GM18508 (cell line): ENCODE data around the gene ARF5.

Source experiments
- ATAC-seq: cut with Tn5 transposase; IDR thresholded peaks from one replicate; pipeline ENCODE4 v1.9.1; 2021; ENCODE audit warnings: moderate number of reproducible peaks; ENCODE audit not compliant: insufficient read depth, unreplicated experiment

The ARF5 gene

DNA sequence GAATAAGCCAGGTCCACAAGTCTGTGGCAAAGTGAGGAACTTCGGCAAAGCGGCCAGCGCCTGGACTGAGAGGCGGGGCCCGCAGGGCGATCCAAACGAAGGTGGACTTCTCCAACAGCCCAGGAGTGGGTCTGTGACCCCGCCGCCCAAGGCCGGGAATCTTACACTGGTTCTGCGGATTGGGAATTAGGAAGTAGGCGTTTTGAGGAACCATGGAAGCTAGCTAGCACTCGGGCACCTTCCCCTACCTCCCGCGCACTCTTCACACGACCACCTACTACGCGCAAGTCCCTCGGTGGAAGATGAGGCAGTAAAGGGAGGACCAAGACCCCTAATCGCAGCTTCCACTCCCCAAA lies 570 bp upstream of the ARF5 start:
- ATAC-seq = no peak

DNA sequence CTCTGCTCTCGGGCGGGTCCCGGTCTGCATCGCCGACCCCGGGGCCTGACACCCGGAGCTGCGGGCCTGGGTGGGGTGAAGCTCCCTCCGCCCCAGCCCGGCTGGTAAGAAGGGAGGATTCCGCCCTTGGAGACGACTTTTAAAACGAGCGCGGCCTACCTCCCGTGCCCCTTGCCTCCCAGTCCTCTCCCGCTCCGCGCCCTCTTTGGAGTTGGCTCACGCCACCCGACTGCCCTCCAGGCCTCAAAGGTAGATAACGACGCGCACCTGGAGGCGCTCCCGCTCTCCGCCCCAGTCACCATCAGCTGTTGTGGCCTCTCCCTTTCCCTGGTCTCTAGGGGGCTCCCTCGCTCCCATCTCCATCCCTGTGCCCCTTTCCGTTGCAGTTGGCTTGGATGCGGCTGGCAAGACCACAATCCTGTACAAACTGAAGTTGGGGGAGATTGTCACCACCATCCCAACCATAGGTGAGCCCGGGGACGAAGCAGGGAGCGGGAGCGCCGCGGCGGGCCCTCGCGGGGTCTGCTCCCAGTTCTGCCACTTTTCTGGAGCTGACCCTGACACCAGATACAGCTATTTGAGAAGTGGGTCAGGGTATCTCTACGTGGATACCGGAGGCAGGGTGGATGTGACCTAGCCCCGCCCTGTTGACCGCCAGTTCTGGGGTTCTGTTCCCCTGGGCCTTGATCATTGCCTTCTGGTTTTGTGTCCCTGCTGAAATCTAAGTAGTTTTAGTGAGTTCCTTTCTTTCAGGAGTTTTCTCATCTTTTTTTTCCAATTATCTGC lies 679 bp downstream of the ARF5 start:
- ATAC-seq = peak; percentile 2

DNA sequence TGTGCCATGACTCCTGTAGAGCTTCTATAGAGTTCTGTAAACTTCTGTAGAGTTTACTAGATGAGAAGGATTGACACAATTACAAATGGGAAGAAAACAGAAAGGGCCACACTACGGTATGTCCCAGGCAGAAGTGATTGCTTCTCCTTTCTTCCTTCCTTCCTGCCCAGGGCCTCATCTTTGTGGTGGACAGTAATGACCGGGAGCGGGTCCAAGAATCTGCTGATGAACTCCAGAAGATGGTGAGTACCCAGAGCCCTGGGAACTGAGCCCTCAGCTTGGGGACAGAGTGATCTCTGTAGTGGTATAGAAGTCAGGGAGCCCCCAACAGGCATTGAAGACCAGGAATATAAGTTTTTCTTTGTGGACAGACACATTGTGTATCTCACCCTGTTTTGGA lies 1.7 kb downstream of the ARF5 start:
- no peak for ATAC-seq

DNA sequence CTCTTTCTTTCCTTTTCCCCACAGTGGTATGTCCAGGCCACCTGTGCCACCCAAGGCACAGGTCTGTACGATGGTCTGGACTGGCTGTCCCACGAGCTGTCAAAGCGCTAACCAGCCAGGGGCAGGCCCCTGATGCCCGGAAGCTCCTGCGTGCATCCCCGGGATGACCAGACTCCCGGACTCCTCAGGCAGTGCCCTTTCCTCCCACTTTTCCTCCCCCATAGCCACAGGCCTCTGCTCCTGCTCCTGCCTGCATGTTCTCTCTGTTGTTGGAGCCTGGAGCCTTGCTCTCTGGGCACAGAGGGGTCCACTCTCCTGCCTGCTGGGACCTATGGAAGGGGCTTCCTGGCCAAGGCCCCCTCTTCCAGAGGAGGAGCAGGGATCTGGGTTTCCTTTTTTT lies 3.0 kb downstream of the ARF5 start:
- ATAC-seq = no peak

DNA sequence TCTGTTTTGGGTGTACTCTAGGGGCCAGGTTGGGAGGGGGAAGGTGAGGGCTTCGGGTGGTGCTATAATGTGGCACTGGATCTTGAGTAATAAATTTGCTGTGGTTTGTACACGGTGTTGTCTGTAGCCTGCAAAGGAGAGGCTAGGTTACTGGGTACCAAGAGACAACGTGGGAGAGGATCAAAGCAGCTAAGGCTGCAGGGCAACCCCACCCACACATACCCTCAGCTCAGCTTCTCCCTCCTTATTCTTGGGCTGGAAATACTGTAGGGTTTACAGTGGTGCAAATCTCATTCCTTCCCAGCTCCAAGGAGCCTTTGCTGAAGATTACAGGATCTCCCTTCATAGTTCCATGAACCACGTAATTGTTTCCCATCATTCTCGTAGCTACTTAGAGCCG lies 3.4 kb downstream of the ARF5 start:
- ATAC-seq = no peak

DNA sequence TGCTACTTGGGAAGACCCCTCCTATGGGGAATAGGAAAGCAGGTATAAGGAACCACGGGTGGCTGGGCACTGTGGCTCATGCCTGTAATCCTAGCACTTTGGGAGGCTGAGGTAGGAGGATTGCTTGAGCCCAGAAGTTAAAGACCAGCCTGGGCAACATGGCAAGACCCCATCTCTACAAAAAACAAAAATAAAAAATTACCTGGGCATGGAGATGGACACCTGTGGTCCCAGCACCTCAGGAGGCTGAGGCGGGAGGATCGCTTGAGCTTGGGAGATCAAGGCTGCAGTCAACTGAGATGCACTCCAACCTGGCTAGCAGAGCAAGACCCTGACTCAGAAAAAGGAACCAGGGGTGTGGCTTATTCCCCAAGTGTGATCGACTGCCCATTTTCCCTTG lies 4.3 kb downstream of the ARF5 start:
- ATAC-seq = no peak

DNA sequence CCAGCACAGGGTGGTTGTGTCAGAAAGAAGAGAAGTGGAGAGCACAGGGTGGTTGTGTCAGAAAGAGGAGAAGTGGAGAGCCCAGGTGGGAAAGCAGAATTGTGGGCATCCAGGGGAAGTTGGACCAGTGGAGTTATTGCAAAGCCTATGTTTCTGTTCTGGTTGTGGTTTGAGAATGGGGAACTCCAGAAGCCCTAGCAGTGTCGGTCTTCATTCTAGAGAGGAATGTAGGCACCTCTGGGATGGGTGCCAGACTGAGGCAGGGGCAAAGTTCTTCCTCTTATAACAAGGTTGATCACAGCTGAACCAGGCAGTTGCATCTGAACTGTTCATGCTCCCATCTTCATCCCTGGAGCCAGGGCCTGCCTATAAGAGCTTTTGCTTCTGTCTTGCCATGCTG lies 6.3 kb downstream of the ARF5 start:
- ATAC-seq = no peak

DNA sequence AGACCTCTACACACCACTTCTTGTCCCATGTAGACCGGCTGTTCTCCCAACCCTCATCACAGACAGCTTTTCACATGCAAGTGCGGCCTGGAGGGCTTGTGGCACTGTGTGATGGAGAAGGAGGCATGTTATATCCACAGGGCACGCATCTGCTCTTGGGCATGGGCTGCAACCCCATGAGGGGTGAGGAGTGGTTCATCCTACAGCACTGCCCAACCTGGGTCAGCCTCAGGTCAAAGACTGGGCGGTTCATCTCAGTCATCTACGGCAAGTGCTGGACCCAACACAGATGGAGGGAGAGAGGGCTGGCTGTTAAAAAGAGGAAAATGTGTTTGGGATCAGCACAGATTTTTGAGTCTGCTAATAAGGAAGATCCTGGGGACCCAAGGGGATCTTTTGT lies 7.5 kb downstream of the ARF5 start:
- no peak for ATAC-seq

DNA sequence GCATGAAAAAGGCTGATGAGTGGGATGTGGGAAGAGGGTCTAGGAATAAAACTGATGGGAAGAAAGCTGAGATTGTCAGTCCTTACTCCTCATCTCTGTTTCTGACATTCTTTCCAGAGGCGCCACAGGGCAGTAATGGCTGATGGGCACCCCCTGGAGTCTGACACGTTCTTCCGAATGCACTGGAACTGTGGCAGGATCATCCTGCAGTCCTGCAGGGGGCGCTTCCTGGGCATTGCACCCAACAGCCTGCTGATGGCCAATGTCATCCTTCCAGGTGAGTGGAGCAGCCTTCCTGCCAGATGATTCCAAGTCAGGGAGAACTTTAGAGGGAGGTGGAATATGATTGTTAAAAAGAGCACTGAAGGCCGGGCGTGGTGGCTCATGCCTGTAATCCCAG lies 10.1 kb downstream of the ARF5 start:
- ATAC-seq = no peak

DNA sequence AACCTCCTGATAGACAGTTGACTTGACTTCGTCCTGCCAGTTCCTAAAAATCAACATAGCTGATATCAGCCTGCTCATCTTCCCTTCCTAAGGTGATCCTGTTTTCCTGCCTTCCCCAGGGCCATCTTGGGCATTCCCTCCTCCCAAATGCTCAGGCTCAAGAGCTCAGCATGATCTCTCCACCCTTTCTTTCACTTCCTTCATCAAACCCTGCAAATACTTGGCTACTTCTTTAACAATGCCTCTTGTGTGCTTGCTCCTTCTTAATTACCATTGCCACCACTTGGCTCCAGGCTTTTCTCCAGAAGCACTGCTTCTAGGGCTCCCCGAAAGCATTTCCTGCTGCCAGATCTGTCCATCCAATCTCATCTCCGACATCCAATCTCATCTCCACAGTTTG lies 12.7 kb downstream of the ARF5 start:
- ATAC-seq = no peak

DNA sequence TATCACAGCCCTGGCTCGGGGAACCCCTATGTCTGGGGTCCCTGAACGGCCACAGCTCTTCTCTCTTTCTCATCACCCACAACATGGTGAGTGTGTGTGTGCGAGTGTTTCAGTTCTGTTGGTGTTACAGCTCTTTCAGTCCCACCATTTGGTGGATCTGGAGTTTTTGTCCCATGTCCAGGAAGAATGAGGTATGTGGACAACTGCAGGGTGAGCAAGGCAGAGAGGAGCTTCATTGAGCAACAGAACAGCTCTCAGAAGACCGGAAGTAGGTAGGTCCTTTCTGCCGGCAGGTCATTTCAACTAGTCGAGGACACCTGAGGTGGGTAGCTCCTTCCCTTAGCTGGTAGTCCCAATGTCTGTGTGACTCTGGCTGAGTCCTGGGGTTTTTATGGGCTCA lies 20.2 kb downstream of the ARF5 start:
- ATAC-seq = no peak

DNA sequence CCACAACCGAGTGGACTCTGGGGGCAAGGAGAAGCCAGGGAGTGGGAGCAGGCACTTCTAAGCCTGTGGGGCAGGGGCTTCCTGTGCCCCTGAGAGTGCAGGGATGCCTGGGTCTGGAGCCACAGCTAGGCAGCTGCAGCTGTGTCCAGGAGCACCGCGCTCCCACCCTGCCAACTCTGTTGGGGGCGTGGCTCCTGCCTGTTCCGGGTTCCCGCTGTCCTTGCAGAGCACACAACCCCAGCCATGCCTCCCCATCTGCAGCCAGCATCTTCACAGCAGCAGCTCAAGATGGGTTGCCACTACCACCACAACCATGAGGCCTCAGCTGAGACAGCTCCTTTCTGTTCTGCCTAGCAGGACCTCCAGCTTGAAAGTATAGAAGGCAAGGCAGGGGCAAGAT lies 21.1 kb downstream of the ARF5 start:
- no peak for ATAC-seq

DNA sequence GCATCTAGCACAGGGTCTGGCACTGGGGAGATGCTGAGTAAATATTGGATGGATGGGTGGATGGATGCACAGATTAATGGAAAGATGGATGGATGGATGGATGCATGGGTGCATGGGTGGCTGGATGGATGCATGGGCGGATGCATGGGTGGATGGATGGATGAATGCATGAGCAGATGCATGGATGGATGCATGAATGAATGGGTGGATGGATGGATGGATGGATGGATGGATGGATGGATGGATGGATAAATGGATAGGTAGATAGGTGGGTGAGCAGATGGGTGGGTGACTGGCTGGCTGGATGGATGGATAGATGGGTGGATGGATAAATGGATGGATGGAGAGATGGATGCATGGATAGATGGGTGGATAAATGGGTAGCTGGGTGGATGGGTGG lies 24.1 kb downstream of the ARF5 start:
- no peak for ATAC-seq

DNA sequence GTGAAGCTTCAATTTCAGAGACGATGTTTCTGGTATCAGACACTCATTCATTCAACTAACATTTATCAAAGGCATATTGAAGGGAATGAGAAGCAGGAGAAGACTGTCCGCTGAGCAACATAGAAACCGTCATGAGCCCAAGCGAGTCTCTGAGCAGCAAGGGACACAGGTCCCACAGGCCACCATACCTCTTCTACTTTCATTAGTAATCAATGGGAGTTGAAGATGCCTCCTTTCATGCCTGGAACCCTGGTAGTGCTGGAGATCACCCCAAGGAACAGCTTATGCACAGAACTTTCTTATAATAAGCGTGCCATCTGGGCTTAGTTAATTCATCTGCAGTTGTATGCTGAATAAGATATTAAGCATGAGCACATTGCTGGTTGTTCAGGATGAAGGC lies 28.5 kb downstream of the ARF5 start:
- no peak for ATAC-seq

DNA sequence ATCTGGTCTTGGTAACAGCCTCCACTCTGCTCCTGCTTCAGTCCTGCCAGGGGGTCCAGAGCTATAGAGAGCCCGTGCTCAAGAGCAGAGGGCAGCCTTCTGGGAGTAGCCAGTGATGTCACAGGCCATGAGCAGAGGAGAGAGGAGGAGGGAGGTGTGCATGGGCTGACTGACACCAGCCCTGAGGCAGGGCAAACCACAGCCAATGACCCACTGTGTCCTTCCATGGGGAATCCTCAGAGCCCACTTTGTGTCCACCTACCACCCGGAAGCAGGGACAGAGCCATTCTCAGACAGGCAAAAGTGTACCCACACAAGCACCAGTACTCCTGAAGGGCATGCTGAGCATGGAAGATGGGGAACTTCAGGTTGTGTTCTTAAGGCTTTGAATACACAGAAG lies 29.8 kb downstream of the ARF5 start, which contains the start of gene PAX4:
TSS of gene PAX4 (minus strand) at position 101 of the 400 bp plus-strand sequence. CDS start 2,214 bp downstream, outside the sequence.
- ATAC-seq = no peak

DNA sequence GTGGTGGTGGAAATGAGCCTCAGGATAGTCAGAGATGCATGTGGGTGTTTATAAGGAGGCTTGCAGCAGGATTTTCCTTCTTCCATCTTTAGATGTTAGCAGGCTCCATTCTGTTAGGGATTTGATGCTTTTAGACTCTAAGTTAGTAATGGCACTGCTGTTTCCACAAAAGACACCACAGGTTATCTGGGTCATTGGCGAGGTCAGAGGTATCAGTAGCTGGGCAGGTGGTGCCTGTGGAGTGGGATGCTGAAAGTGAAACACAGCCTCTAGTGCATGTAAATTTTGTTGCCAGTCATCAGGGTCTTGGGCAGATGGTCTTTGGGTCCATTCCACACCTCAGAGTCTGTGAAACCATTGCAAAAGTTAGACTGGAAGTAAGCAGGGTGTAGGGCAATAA lies 30.6 kb downstream of the ARF5 start:
- no peak for ATAC-seq

DNA sequence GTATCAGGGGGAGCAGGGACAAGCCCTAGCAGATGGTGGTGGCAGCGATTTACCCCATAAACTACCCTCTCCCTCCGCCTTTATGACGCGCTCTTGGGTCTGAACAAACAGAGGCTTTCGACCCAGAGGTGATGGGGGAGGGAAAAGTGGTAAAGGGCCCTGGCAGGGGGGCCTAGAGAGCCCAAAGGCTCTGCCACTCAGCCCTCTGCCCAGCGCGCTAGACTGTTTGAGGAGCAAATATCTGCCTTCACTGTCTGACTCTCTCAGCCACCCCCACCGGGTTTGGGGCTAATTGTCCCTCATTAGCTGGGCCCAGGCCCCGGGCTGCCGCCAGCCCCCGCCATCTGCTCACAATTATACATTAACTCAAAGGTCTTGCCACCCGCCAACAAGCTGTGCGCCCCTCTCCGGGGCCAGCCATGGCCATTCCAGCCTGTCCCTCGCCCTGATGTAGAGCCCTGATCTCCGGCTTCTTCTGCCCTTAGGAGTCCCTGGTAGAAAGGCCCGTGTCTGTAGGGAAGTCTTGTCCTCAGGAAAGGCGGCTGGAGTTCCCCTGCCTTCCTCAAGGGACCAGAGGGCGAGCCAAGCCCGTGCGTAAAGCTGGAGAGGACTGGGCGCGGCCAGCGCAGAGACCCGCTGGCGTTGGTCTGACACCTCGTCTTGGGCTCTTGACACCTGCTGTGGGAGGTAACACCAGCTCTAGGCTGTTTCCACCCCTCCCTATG lies 31.6 kb downstream of the ARF5 start:
- ATAC-seq = no peak

DNA sequence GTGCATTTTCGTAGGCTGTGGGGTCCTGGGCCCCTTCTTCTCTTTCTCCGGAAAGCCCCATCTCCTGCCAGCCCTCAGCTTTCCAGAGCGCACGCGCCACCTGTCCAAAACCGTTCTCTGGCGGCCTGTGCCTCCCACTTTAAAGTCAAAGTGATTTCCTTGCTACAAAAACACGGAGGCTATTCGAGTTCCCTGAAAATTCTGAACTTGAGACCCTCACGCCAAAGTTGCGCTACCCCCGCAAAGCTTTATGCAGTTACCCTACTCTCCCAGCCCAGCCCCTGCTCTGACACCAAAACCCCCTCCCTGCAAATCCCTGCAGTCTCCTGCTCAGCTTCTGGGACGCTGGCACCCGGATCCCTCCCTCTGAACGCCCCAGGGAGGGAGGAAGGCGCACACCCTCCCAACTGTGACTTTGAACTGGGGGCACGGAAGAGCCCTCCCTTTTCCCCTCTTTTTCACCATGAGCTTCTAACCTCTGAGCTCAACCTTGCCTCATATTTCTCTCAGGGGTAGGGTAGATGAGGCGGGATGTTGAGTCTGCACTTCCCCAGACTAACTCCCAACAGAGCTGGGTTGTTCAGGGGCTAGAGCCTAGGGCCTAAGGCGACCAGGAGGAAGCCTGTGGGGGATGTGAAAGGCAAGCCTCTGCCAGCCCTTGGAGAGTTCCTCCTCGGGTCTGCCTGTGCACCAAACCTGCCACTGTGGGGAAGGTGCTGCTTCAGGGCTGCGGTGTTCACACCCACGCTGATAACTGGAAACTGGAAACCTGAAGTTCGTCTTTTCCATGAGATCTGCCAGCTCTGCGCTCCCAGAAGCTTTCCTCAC lies 32.4 kb downstream of the ARF5 start:
- ATAC-seq = no peak

DNA sequence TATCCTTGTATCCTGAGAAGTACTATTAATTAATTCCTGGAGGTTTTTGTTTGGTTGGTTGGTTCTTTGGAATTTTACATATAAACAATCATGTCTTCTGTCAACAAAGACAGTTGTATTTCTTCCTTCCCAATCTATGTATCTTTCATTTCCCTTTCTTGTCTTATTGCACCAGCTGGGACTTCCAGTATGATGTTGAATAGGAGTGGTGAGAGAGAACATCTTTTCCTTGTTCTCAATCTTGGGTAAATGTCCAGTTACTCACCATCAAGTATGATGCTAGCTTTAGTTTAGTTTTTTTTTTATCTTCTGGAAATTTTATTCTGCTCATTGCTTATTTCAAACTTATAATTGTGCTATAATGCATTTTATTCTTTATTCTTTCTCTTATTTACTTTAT lies 37.1 kb downstream of the ARF5 start:
- no peak for ATAC-seq

DNA sequence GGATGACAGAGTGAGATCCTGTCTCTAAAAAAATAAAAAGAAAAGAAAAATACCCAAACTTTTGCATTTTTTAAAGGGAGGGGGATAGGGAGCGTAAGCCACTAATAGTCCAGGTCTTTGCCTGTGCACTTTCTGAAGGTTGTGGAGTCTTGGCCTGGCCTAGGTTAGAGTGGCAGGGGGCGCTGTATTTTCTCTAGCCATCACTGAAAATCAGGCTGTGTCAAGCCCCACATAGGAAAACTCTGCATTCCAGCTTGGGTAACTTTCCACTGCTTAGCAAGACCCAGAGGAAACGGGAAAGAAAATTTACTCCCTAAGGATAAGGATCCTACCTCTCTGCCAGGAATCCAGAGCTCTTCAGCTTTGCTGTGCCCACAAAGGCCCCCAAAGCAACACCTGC lies 40.2 kb downstream of the ARF5 start:
- ATAC-seq = no peak

DNA sequence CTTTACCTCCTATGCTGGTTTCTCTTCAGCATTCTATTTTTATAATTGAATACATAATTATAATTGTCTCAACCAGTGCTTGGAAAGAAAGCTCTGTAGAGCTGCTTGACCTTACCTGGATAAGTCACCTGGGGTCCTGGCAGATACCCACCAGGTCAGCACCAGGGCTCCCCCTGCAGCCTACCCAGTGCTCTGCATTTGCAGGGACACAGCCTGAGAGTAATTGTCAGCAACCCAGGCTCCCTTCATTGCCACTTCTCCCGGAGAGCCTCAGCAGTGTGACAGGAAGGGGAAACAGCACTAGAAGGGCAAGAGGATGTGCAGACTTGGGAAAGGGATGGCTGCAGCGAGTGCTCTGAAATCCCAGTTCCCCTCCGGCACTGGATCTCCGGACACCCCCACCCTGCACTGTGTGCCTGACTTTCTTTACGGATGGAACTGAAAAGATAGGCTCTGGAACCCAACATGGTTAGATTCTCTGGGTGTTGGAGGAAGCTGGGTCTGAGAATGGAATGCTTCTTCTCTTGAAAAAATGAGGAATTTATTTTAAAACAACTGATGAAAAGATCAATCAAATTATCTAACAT lies 41.1 kb downstream of the ARF5 start:
- ATAC-seq = no peak
